HG02852 (cell line): ENCODE data around the gene FGF21.
"Not testable (repeated sequence)": the region's sequence is repeated elsewhere in the genome, so short reads cannot be mapped to it uniquely, and the experiment has no call there.

Experiments
- ATAC-seq: cut with Tn5 transposase; IDR thresholded peaks from one replicate; pipeline ENCODE4 v1.9.1; 2021; ENCODE audit warnings: mild to moderate bottlenecking, moderate library complexity; ENCODE audit not compliant: unreplicated experiment

FGF21 gene

GRCh38 chr19:48751845-48752495, 3.4 kb upstream of the FGF21 start:
- ATAC-seq = no peak

GRCh38 chr19:48752496-48753365, 2.6 kb upstream of the FGF21 start, which contains the start of gene FUT1:
FUT1 (minus strand) TSS chr19:48752641; CDS start chr19:48751281, 1,360 bp downstream.
- no peak for ATAC-seq

DNA sequence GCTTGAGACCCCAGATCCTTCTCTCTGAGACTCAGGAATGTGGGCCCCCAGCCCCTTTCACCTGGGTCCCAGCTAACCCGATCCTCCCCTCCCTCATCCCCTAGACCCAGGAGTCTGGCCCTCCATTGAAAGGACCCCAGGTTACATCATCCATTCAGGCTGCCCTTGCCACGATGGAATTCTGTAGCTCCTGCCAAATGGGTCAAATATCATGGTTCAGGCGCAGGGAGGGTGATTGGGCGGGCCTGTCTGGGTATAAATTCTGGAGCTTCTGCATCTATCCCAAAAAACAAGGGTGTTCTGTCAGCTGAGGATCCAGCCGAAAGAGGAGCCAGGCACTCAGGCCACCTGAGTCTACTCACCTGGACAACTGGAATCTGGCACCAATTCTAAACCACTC, 463 bp downstream of the FGF21 start:
- ATAC-seq = no peak

DNA sequence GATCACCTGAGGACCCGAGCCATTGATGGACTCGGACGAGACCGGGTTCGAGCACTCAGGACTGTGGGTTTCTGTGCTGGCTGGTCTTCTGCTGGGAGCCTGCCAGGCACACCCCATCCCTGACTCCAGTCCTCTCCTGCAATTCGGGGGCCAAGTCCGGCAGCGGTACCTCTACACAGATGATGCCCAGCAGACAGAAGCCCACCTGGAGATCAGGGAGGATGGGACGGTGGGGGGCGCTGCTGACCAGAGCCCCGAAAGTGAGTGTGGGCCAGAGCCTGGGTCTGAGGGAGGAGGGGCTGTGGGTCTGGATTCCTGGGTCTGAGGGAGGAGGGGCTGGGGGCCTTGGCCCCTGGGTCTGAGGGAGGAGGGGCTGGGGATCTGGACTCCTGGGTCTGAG, 888 bp downstream of the FGF21 start:
- no peak for ATAC-seq

DNA sequence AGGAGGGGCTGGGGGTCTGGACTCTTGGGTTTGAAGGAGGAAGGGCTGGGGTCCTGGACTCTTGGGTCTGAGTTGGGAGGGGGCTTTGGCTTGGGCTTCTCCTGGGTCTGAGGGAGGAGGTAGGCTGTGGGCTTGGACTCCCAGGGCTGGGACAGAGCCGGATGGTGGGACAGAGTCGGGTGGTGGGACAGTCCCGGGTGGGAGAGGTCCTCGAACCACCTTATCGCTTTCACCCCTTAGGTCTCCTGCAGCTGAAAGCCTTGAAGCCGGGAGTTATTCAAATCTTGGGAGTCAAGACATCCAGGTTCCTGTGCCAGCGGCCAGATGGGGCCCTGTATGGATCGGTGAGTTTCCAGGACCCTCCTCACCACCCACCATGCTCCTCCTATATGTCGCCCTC, 1.4 kb downstream of the FGF21 start:
- ATAC-seq = no peak

DNA sequence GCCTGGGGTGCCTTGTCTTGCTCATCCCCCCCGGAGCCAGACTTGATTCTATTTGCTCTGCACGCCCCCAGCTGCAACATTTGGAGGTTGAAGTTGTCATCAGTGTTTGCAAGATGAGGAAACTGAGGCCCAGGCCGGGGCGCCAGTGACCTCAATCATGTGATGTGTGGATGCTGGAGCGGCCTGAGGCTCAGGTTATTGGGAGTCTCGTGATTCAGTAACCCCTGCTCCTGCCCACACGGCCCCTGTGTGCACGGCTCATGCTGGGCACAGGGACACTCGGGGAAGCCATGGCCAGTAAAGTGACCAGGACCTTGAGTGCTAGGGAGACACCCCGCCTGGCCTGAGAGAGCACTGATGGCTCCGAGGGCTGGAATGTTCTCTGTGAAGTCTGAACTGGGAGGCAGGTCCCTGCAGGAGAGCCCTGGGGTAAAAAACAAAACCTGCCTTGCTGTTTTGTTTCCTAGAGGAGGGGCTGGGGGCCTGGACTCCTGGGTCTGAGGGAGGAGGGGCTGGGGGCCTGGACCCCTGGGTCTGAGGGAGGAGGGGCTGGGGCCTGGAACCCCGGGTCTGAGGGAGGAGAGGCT, 1.9 kb downstream of the FGF21 start:
- ATAC-seq = no peak

DNA sequence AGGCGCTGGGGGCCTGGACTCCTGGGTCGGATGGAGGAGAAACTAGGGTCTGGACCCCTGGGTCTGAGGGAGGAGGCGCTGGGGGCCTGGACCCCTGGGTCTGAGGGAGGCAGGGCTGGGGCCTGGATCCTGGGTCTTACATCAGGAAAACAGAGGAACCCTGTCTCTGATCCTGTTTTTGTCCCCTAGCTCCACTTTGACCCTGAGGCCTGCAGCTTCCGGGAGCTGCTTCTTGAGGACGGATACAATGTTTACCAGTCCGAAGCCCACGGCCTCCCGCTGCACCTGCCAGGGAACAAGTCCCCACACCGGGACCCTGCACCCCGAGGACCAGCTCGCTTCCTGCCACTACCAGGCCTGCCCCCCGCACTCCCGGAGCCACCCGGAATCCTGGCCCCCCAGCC, 2.4 kb downstream of the FGF21 start:
- no peak for ATAC-seq

- no peak for ATAC-seq
These were observed 5.3 kb downstream of the FGF21 start for GRCh38 chr19:48760504-48761205.

DNA sequence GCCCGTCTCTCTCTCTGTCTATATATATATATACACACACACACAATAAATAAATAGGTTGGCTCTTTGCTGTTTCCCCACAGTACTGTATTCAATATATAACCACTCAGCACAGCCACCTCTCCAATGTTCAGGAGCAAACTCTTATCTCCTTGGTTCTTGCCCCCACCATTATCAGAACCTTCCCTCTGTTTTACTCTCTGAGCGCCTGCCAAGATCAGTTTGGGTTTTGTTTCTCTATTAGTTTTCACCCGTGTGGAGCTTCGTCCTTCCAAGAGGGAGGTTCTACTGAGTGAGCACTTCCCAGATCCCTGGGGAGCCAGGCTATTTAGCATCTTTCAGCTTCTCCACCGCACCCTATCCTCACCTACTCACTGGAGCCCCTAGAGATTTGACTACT, 10.5 kb downstream of the FGF21 start:
- ATAC-seq = not testable (repeated sequence)

DNA sequence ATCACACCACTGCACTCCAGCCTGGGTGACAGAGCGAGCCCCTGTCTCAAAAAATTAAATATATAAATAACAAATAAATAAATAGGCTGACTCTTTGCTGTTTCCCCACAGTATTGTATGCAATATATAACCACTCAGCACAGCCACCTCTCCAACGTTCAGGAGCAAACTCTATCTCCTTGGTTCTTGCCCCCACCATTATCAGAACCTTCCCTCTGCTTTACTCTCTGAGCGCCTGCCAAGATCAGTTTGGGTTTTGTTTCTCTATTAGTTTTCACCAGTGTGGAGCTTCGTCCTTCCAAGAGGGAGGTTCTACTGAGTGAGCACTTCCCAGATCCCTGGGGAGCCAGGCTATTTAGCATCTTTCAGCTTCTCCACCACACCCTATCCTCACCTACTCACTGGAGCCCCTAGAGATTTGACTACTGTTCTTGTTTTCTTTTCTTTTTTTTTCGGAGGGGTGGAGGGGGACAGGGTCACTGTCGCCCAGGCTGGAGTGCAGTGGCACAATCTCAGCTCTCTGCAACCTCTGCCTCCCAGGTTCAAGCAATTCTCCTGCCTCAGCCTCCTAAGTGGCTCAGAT, 12.9 kb downstream of the FGF21 start:
- ATAC-seq = not testable (repeated sequence)

DNA sequence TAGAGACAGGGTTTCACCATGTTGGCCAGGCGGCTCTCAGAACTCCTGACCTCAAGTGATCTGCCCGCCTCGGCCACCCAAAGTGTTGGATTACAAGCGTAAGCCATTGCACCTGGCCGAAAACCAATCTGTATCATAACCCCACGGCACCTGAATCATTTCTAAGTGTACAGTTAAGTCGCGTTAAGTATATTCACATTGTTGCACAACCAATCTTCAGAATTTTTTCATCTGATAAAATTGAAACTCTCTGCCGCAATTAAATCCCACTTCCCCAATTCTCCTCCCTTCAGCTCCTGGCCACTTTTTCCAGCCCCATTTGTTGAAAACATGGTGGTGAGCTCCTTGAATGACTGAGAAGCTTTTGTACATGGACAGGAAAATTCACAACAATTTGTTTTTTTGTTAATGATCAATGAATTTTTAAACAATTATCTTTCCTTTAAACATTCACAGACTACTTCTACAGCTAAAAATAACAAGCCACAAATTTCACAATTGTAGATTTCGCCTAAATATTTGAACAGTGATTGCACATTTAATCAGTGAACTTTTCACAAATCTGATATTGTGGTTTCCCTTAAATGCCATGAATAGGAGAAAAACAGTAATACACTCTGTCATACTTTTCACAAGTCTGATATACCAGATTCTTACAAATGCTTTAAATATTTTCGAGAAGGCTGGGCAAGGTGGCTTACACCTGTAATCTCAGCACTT, 13.8 kb downstream of the FGF21 start:
- no peak for ATAC-seq

DNA sequence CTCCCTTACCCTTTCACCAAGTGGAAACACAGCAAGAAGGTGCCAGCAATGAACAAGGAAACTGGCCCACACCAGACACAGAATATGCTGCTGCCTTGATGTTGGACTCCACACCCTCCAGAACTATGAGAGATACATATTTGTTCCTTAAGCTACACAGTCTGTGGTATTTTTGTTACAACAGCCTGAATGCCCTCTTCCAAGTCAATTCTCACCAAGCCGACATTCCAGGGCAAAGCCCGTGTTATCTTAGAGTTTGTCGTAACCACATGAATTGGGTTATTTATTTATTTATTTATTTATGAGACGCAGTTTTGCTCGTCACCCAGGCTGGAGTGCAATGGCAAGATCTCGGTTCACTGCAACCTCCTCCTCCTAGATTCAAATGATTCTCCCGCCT, 14.9 kb downstream of the FGF21 start:
- no peak for ATAC-seq

DNA sequence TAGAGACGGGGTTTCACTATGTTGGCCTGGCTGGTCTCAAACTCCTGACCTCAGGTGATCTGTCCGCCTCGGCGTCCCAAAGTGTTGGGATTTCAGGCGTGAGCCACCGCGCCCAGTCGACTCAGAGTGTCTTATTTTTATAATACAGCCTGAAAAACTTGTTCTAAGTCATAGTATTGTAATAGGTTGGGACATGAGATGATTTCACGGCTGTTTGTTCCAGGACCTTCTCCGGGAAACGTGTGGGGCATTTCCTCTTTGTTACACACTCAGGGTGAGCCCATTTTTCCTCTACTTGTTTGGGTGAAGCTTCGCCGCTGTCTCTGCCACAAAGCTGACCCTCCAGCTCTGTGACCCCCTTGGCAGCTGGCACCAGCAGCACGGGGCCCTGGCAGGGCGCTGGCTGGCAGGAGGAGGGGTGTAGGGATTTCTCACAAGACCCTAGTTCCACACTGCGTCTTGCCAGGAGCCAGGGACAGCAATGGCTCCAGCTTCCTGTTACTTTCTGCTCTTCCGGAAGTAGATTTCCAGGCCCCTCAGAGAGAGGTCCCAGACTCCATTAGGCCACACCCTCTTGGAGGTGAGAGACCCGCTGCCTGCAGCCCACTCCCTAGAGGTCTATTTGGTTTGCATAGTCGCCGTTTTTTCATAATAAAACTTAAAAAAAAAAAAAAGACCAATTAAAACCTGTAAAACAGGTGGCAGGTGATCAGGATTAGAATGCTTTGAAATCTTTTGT, 15.6 kb downstream of the FGF21 start:
- ATAC-seq = no peak

- ATAC-seq = no peak
These were observed 17.2 kb downstream of the FGF21 start for GRCh38 chr19:48772503-48772953.

- no peak for ATAC-seq
These were observed 21.8 kb downstream of the FGF21 start for GRCh38 chr19:48777139-48777538.

GRCh38 chr19:48777720-48778119, 22.4 kb downstream of the FGF21 start:
- no peak for ATAC-seq

DNA sequence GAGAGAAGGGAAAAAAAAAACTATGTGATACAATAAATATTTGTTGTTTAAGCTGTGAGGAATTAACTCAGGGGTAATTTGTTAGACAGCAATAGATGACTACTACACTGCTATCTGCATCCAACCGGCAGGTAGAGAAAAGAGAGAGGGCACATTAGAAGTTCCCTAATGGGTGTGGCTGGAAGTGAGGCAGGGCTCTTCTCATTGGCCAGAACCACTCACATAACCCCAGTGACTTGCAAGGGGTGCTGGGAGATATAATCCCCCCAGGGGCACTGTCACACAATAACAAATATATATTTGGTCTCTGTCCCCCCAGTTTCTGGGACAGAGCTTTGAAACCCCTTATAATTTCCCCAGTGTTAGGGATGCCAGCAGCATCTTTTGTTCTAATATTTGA, 24.3 kb downstream of the FGF21 start:
- ATAC-seq = no peak

DNA sequence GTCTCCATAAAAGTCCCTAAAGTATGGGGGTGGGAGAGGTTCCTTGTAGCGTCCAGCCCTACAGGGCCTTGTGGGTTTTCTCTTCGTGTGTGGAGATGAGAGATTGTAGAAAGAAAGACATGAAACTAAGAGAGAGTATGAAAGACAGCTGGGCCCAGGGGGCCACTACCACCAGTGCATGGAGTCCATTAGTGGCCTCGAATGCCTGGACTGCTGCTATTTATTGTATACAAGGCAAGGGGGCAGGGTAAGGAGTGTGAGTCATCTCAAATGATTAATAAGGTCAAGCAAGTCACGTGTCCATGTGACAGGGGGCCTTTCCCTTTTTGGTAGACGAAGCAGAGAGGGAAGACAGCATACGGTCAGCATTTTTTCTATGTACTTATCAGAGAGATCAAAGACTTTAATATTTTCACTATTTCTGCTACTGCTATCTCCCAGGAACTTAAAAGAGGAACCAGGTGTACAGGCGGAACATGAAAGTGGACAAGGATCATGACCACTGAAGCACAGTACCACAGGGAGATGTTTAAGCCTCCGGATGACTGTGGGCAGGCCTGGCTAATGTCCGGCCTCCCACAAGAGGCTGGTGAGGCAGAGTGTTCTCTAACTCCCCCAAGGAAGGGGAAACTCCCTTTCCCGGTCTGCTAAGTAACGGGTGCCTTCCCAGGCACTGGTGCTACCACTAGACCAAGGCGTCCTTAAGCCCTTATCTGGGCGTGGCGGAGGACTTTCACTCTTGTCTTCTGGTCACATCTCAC, 25.5 kb downstream of the FGF21 start:
- no peak for ATAC-seq

DNA sequence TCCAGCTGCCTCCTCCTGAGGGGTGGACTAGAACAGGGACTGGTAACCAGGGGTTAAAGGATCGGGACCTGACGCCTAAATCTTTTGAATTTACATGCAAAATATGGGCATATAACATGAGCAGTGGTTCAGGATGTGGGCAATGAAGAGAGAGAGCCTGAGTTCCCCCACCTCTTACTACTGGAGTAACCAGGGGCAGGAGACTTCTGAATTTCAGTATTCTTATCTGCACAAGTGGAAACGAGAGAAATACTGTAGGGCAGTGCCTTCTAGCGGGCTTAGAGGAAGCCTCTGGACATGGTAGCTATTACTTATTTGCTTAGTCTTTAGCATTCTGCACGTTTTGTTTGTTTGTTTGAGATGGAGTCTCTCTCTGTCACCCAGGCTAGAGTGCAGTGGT, 29.2 kb downstream of the FGF21 start:
- ATAC-seq = no peak
